Measurements from ENCODE around the gene IFNAR2. TPM values are rescaled to one million over a fixed set of nuclear protein-coding genes. Genes with fewer than 3 reads are reported as not detected.
"Not testable (repeated sequence)": the region's sequence is repeated elsewhere in the genome, so short reads cannot be mapped to it uniquely, and the experiment has no call there.

Gene IFNAR2
- total RNA-seq, 1 experiment from 2014 or later = 28.2 TPM

- Histone ChIP-seq H3K4me1 (ENCODE audit: insufficient read depth, low read length, poor library complexity, severe bottlenecking) (peaks cover 34% of the 10 kb centered on the region), H3K9me3 (ENCODE audit: low read depth, low read length, poor library complexity, severe bottlenecking) (no peaks in the 10 kb centered on the region), H3K27ac (ENCODE audit: low read depth, low read length, poor library complexity, severe bottlenecking) (no peak overlapping the region), H3K36me3 (ENCODE audit: insufficient read depth, low read length, poor library complexity, severe bottlenecking) (peaks cover 7% of the 10 kb centered on the region), H3K27me3 (replicated peaks; ENCODE audit: insufficient read depth, low read depth, low read length, poor library complexity) (no peaks in the 10 kb centered on the region), H3K4me3 (ENCODE audit: low read depth, low read length, poor library complexity, severe bottlenecking) (no peak overlapping the region)
- BruUV-seq (replicated peaks) = no TSS peak
- no peak for DNase-seq (ENCODE audit: low spot score)
- ChIA-PET CTCF (no interaction called here), POLR2A (ENCODE audit: low non-redundant PET) (interaction anchor here (0.7 kb wide), 1 partner anchor 19 kb away, joined by 7 read pairs; no protein-coding TSS in a partner anchor)
- intact Hi-C loops (cut with micrococcal nuclease; ENCODE audit: unreplicated experiment) = no loop called here
- TF ChIP-seq, protein P1, sequence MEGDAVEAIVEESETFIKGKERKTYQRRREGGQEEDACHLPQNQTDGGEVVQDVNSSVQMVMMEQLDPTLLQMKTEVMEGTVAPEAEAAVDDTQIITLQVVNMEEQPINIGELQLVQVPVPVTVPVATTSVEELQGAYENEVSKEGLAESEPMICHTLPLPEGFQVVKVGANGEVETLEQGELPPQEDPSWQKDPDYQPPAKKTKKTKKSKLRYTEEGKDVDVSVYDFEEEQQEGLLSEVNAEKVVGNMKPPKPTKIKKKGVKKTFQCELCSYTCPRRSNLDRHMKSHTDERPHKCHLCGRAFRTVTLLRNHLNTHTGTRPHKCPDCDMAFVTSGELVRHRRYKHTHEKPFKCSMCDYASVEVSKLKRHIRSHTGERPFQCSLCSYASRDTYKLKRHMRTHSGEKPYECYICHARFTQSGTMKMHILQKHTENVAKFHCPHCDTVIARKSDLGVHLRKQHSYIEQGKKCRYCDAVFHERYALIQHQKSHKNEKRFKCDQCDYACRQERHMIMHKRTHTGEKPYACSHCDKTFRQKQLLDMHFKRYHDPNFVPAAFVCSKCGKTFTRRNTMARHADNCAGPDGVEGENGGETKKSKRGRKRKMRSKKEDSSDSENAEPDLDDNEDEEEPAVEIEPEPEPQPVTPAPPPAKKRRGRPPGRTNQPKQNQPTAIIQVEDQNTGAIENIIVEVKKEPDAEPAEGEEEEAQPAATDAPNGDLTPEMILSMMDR (conservative IDR thresholded peaks at IDR 0.05; ENCODE audit: low read depth, low read length) = no peak
- TF ChIP-seq EZH2 (IDR thresholded peaks at IDR 0.05; ENCODE audit: borderline replicate concordance, low read depth, low read length, poor library complexity, severe bottlenecking) = no peak
These were observed 10.7 kb downstream of the IFNAR2 start for GRCh38 chr21:33240404-33240803.

DNA sequence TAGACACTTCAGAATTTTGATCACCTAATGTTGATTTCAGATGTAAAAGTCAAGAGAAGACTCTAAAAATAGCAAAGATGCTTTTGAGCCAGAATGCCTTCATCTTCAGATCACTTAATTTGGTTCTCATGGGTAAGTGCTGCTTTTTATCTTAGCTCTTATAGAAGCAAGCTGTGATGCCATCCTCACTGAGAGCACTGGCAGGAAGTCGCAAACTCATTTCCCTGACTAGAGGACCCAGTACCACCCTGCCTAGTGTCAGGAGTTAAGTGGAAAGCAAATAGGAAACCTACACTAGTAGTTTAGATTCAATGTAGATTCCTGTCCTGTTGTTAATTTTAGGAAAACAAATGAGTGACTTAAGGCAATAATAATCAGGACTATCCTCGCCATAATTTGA, 12.1 kb downstream of the IFNAR2 start:
- Histone ChIP-seq H3K36me3 (ENCODE audit: insufficient read depth, low read length, poor library complexity, severe bottlenecking) (peaks cover 21% of the 10 kb centered on the region), H3K9me3 (ENCODE audit: low read depth, low read length, poor library complexity, severe bottlenecking) (no peaks in the 10 kb centered on the region), H3K4me3 (ENCODE audit: low read depth, low read length, poor library complexity, severe bottlenecking) (no peak overlapping the region), H3K4me1 (ENCODE audit: insufficient read depth, low read length, poor library complexity, severe bottlenecking) (peaks cover 26% of the 10 kb centered on the region), H3K27me3 (replicated peaks; ENCODE audit: insufficient read depth, low read depth, low read length, poor library complexity) (no peaks in the 10 kb centered on the region), H3K27ac (ENCODE audit: low read depth, low read length, poor library complexity, severe bottlenecking) (no peak overlapping the region)
- ChIA-PET CTCF (no interaction called here), POLR2A (ENCODE audit: low non-redundant PET) (no interaction called here)
- no peak for TF ChIP-seq EZH2 (IDR thresholded peaks at IDR 0.05; ENCODE audit: borderline replicate concordance, low read depth, low read length, poor library complexity, severe bottlenecking)
- DNase-seq (ENCODE audit: low spot score) = peak; percentile 46
- no TSS peak for BruUV-seq (replicated peaks)
- intact Hi-C loops (cut with micrococcal nuclease; ENCODE audit: unreplicated experiment) = no loop called here

DNA sequence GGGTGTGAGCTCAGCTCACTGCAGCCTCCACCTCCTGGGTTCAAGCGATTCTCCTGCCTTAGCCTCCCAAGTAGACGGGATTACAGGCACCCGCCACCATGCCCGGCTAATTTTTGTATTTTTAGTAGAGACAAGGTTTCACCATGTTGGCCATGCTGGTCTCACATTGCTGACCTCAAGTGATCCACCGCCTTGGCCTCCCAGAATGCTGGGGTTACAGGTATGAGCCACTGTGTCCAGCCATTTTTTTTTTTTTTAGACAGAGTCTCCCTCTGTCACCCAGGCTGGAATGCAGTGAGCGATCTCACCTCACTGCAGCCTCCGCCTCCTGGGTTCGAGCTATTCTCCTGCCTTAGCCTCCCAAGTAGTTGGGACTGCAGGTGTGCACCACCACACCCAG, 13.1 kb downstream of the IFNAR2 start:
- CTCF ChIA-PET; DNase-seq (ENCODE audit: low spot score); H3K4me3 ChIP-seq (ENCODE audit: low read depth, low read length, poor library complexity, severe bottlenecking); H3K9me3 ChIP-seq (ENCODE audit: low read depth, low read length, poor library complexity, severe bottlenecking); H3K27ac ChIP-seq (ENCODE audit: low read depth, low read length, poor library complexity, severe bottlenecking); BruUV-seq (replicated peaks); H3K27me3 ChIP-seq (replicated peaks; ENCODE audit: insufficient read depth, low read depth, low read length, poor library complexity); intact Hi-C loops (cut with micrococcal nuclease; ENCODE audit: unreplicated experiment); POLR2A ChIA-PET (ENCODE audit: low non-redundant PET): not testable (repeated sequence)
- H3K4me1 ChIP-seq (ENCODE audit: insufficient read depth, low read length, poor library complexity, severe bottlenecking) = peaks cover 17% of the 10 kb centered on the region
- H3K36me3 ChIP-seq (ENCODE audit: insufficient read depth, low read length, poor library complexity, severe bottlenecking) = peaks cover 31% of the 10 kb centered on the region

DNA sequence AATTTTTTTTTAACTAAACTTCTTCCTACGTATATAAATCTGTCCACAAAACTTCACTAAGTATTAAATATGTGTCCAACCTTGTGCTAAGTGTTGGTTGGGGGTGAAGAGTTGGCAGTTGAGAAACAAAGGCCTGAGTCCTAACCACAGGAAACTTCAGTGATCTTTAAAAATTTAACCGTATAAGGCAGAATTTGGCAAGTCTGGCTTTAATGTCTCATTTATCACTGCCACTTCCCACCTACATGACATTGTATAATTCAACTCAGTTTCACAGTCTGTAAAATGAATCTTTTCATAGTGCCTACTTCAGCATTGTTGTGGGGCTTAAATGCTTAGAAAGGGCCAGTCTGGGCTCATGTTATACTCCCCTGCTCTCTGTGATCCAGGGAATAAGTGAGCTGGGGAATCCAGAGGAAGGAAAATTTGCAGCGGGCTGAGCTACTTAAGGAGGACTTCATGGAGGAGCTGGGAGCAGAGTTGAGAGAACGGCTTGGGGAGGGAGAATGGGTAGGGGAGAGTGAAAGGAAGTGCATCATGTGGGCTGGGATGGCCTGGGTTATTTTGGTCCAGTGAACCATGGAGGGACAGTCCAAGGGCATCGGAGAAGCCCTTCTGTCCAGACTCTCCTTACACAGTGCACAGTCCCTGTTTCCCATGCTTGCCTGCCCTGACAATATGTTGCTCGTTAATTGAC, 14.5 kb downstream of the IFNAR2 start:
- H3K36me3 ChIP-seq (ENCODE audit: insufficient read depth, low read length, poor library complexity, severe bottlenecking) = peaks cover 40% of the 10 kb centered on the region

More for the DNA sequence above, 14.5 kb downstream of the IFNAR2 start:
- intact Hi-C loops (cut with micrococcal nuclease; ENCODE audit: unreplicated experiment) = no loop called here
- Histone ChIP-seq H3K9me3 (ENCODE audit: low read depth, low read length, poor library complexity, severe bottlenecking) (no peaks in the 10 kb centered on the region), H3K27me3 (replicated peaks; ENCODE audit: insufficient read depth, low read depth, low read length, poor library complexity) (no peaks in the 10 kb centered on the region), H3K4me3 (ENCODE audit: low read depth, low read length, poor library complexity, severe bottlenecking) (no peak overlapping the region), H3K27ac (ENCODE audit: low read depth, low read length, poor library complexity, severe bottlenecking) (peak overlapping the region; percentile 51), H3K4me1 (ENCODE audit: insufficient read depth, low read length, poor library complexity, severe bottlenecking) (peaks cover 12% of the 10 kb centered on the region)
- ChIA-PET POLR2A (ENCODE audit: low non-redundant PET) (no interaction called here), CTCF (no interaction called here)
- no TSS peak for BruUV-seq (replicated peaks)
- TF ChIP-seq EZH2 (IDR thresholded peaks at IDR 0.05; ENCODE audit: borderline replicate concordance, low read depth, low read length, poor library complexity, severe bottlenecking) = no peak
- TF ChIP-seq, protein P1 (conservative IDR thresholded peaks at IDR 0.05; ENCODE audit: low read depth, low read length) = no peak
- DNase-seq (ENCODE audit: low spot score) = peak; percentile 33

Data from A673 (cell line).